K562 (cell line): ENCODE data around the gene NAGS. TPM values are rescaled to one million over a fixed set of nuclear protein-coding genes. Genes with fewer than 3 reads are reported as not detected.

Experiments used
- ATAC-seq: fragments of 200-7000 bp; cut with Tn5 transposase; 3 replicates; pipeline ENCODE4 v1.9.1; 2020; ENCODE audit warnings: moderate library complexity
- BruUV-seq: library from RNA; stranded (reverse); fragments of 400-500 nt; replicated peaks from 2 replicates; lab custom pipeline; 2021; lab: Mats Ljungman, UMichigan
- CTCF ChIA-PET: fragments of 300-600 bp; formaldehyde crosslinking; extraction: SDS; loops from one replicate; lab custom pipeline; 2021; ENCODE audit warnings: low intra/inter-chr PET ratio; lab: Yijun Ruan, JAX
- POLR2A ChIA-PET: fragments of 300-600, 350-650 bp; sonication (Branson Sonifier 250); formaldehyde crosslinking; extraction: SDS; loops from one replicate; lab custom pipeline; 2021; ENCODE audit warnings: antibody characterized with exemption, inconsistent platforms; lab: Yijun Ruan, JAX
- DNase-seq, 4 experiments: peaks; one replicate each; pipeline versions ENCODE4 v3.0.0 to v3.0.0-alpha.2; 2011 to 2018; ENCODE audit warnings: low spot score in 3 of 4, mixed read lengths in 3 of 4; ENCODE audit errors: extremely low read depth in 1 of 4
- FAIRE-seq: peaks from 2 replicates; lab custom pipeline; 2011; peaks lifted over from hg19 to GRCh38; lab: Jason Lieb, UNC
- H2AFZ ChIP-seq: 2 replicates; pipeline ENCODE4 v1.6.0; 2011; ENCODE audit warnings: low read depth, low read length, control low read depth, inconsistent platforms
- H3K27ac ChIP-seq: fragments of 200-600 bp; 3 replicates; pipeline ENCODE4 v1.8.0; 2011; ENCODE audit warnings: low read depth, mild to moderate bottlenecking, control low read depth, inconsistent platforms, low read length, moderate library complexity, mixed read lengths; ENCODE audit errors: extremely low read depth
- H3K27me3 ChIP-seq, 2 experiments: fragments of 300-600 bp in 1 of 2; 2 replicates in 1 of 2; 3 replicates in 1 of 2; pipeline versions ENCODE4 v1.6.0 to v1.8.0; 2011; ENCODE audit warnings: inconsistent platforms in 2 of 2, low read length in 2 of 2, mild to moderate bottlenecking in 1 of 2, mixed read lengths in 1 of 2, moderate library complexity in 1 of 2; ENCODE audit not compliant: control insufficient read depth in 2 of 2, insufficient read depth in 2 of 2
- H3K36me3 ChIP-seq: fragments of 300-600 bp; 3 replicates; pipeline ENCODE4 v1.8.0; 2011; ENCODE audit warnings: mild to moderate bottlenecking, low read length, inconsistent platforms; ENCODE audit not compliant: control insufficient read depth, insufficient read depth
- H3K4me1 ChIP-seq, 2 experiments: fragments of 200-600 bp in 1 of 2; replicated peaks in 1 of 2; 2 replicates in 1 of 2; 3 replicates in 1 of 2; pipeline versions ENCODE4 v1.5.1 to v1.8.0; 2011; ENCODE audit warnings: inconsistent platforms in 2 of 2, low read length in 2 of 2, mild to moderate bottlenecking in 1 of 2, mixed read lengths in 1 of 2, moderate library complexity in 1 of 2; ENCODE audit not compliant: control insufficient read depth in 2 of 2, insufficient read depth in 2 of 2
- H3K4me2 ChIP-seq: 2 replicates; pipeline ENCODE4 v1.6.1; 2011; ENCODE audit warnings: low read length, control low read depth, inconsistent platforms, mixed read lengths; ENCODE audit not compliant: insufficient read depth
- H3K4me3 ChIP-seq: fragments of 200-600 bp; sonication (generic), shearing (Covaris generic); 2 replicates; pipeline ENCODE4 v1.5.1; 2016; ENCODE audit warnings: control low read depth, inconsistent platforms
- H3K79me2 ChIP-seq: fragments of 200-600 bp; 3 replicates; pipeline ENCODE4 v1.8.0; 2011; ENCODE audit warnings: low read length, inconsistent platforms; ENCODE audit not compliant: control insufficient read depth, insufficient read depth
- H3K9ac ChIP-seq, 2 experiments: 2 replicates each; pipeline versions ENCODE4 v1.6.0 to v1.6.1; 2011; ENCODE audit warnings: low read depth in 2 of 2, low read length in 2 of 2, control low read depth in 1 of 2, inconsistent platforms in 1 of 2, mild to moderate bottlenecking in 1 of 2, mixed read lengths in 1 of 2; ENCODE audit not compliant: insufficient read depth in 1 of 2
- H3K9me1 ChIP-seq: one replicate; pipeline ENCODE4 v1.6.0; 2011; ENCODE audit warnings: inconsistent platforms, mild to moderate bottlenecking, low read length, moderate library complexity; ENCODE audit not compliant: control insufficient read depth, insufficient read depth
- H3K9me3 ChIP-seq: replicated peaks from 2 replicates; pipeline ENCODE4 v1.5.1; 2011; ENCODE audit warnings: low read depth, low read length, inconsistent platforms; ENCODE audit not compliant: control insufficient read depth, insufficient read depth
- H4K20me1 ChIP-seq: replicated peaks from 2 replicates; pipeline ENCODE4 v1.6.1; 2011; ENCODE audit warnings: low read length, inconsistent platforms, mixed read lengths; ENCODE audit not compliant: control insufficient read depth, insufficient read depth
- ATF7 ChIP-seq: fragments of 450-650 bp; IDR thresholded peaks from 2 replicates; pipeline ENCODE4 v1.7.1; 2014; ENCODE audit warnings: mild to moderate bottlenecking, moderate library complexity
- BCL6 ChIP-seq: fragments of 250-450 bp; sonication (Bioruptor Pico); IDR thresholded peaks from 2 replicates; pipeline ENCODE4 v1.4.0; 2020
- EGR1 ChIP-seq: fragments of 450-650 bp; conservative IDR thresholded peaks from 2 replicates; pipeline ENCODE4 v1.6.1; 2017; ENCODE audit warnings: mild to moderate bottlenecking
- RFX1 ChIP-seq: fragments of 450-650 bp; IDR thresholded peaks from 2 replicates; pipeline ENCODE4 v1.6.1; 2016; ENCODE audit warnings: mild to moderate bottlenecking, moderate library complexity
- TAF1 ChIP-seq: IDR thresholded peaks from 2 replicates; pipeline ENCODE4 v1.6.1; 2011; ENCODE audit warnings: mild to moderate bottlenecking, low read length, moderate library complexity; ENCODE audit not compliant: insufficient read depth, control insufficient read depth, severe bottlenecking; ENCODE audit errors: extremely low read depth
- VEZF1 ChIP-seq: fragments of 200-800 bp; sonication (Bioruptor generic); IDR thresholded peaks from 2 replicates; pipeline ENCODE4 v1.6.1; 2017; ENCODE audit warnings: missing genetic modification characterization, missing compliant biosample characterization
- ZNF165 ChIP-seq: fragments of 250-450 bp; sonication (Bioruptor Pico); IDR thresholded peaks from 2 replicates; pipeline ENCODE4 v1.4.0; 2020; ENCODE audit warnings: borderline replicate concordance
- ZNF398 ChIP-seq: fragments of 250-450 bp; sonication (Bioruptor Pico); IDR thresholded peaks from 2 replicates; pipeline ENCODE4 v1.8.0; 2021; ENCODE audit warnings: moderate library complexity, mild to moderate bottlenecking, inconsistent platforms
- WGBS: fragments of 100-300 bp; shearing (Covaris generic); methylation state at CpG from one replicate; pipeline ENCODE4 v1.1.6; 2016; ENCODE audit warnings: low coverage, mixed read lengths; ENCODE audit not compliant: insufficient coverage; ENCODE audit errors: missing lambda C conversion rate; 5-methylcytosine and 5-hydroxymethylcytosine counted together
- in situ Hi-C: fragments of 300-500 bp; cut with MboI; formaldehyde crosslinking; loops from 4 replicates; pipeline ENCODE4 v1.15.0; 2018; ENCODE audit warnings: inconsistent platforms, mixed read lengths
- intact Hi-C: fragments of 100-400 bp; cut with micrococcal nuclease; formaldehyde crosslinking; loops from 2 replicates; pipeline ENCODE4 v1.14.2; 2022
- polyA plus RNA-seq, 8 experiments: library from polyadenylated mRNA; depleted of rRNA in 4 of 8; stranded (reverse) in 5 of 8; unstranded in 3 of 8; fragments of >200 nt; fragmentation: Nextera tagmentation in 2 of 8; fragmentation: Illumina TruSeq in 1 of 8; extraction: Ambion mirVana in 2 of 8; extraction: Trizol in 1 of 8; gene quantifications; 2 replicates each; pipeline versions ENCODE4 v1.2.1 to v1.2.3, GENCODE V29; 2011 to 2014; ENCODE audit warnings: inconsistent platforms in 1 of 8, missing spikeins in 1 of 8
- total RNA-seq, 7 experiments: library from RNA; depleted of rRNA in 6 of 7; stranded (reverse); fragments of >200 nt in 6 of 7; fragmentation: Illumina TruSeq in 2 of 7; extraction: Trizol in 2 of 7; gene quantifications; 2 replicates each; pipeline versions ENCODE4 v1.2.1 to v1.2.3, GENCODE V29; 2011 to 2021; ENCODE audit warnings: low replicate concordance in 1 of 7

NAGS gene
- total and polyA plus RNA-seq, 9 of the 15 experiments (the other 6 are each of a cell fraction or from before 2014, with no cell fraction given): not detected

DNA sequence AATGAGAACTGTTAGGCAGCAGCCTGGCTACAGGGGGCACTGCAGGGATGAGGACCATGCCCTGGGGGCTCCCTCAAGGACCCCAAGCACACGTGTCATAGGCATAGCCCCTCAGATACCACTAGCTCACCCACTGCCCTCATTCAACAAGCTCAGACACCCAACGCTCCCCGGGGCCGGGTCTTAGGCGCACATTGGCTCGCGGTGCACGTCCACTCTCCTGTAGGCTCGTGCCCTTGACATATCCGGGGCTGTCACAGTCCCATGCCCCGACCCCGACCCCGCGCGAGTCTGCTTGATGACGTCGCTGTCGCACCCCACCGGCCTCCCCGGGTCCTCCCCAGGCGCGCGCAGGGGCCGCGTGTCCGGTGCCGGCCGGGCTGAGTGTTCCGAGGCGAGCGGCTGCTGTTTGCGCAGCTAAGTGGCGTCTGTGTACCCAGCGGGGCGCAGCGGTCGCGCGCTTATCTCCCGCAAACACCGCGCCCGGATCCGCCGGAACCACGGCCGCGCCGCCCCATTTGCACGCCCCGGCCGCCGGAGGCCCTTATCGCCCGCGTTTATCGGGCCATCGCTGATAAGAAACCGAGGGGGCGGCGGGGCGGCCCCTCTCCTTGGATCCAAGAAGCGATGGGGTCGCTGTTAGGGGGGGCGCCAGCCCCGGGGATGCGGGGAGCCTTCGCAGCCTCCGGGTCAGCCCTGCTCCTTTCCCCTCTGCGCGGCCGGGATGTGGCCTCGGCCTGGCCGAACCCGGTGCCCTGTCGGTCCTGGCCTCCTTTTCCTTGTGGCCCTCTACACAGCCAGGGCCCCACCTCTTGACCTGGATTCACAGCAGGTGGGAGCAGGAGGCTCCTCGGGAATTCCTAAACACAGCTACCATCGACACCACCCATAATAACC, 20.7 kb upstream of the NAGS start:
- Histone ChIP-seq H3K4me2 (peak overlapping the region; percentile 86), H3K4me3 (peak overlapping the region; percentile 47), H3K79me2 (no peaks in the 10 kb centered on the region), H3K36me3 (no peaks in the 10 kb centered on the region), H4K20me1 (peaks cover 10% of the 10 kb centered on the region; the same call in 1 of the 2 replicates), H3K4me1 (peaks cover 5 to 12% of the 10 kb centered on the region in 2 experiments), H3K9me3 (no peaks in the 10 kb centered on the region), H2AFZ (peak overlapping the region; percentile 96), H3K9me1 (no peaks in the 10 kb centered on the region), H3K27me3 (peaks cover 21 to 36% of the 10 kb centered on the region in 2 experiments), H3K9ac (peak overlapping the region; percentile 59 to 91), H3K27ac (peak overlapping the region; percentile 20; the same call in 2 of the 3 replicates)
- intact Hi-C loops (no loop called here), in situ Hi-C loops (no loop called here)
- FAIRE-seq (peak; percentile 61), ATAC-seq (peak; percentile 95), DNase-seq (peak; percentile 69 to 81 (median 80))
- ChIA-PET POLR2A (interaction anchor here (0.5 to 1.8 kb wide), 7 partner anchors 13 to 1165 kb away, joined by 3 to 7 read pairs (median 3); no protein-coding TSS in a partner anchor), CTCF (interaction anchor here (0.8 to 1.0 kb wide), 2 partner anchors 11 to 75 kb away, joined by 3 to 9 read pairs; no protein-coding TSS in a partner anchor)
- 1% methylated on average over 52 of the region's 78 CpGs for WGBS
- BruUV-seq: no TSS peak
- TF ChIP-seq ATF7: peak; percentile 70
- no peak for TF ChIP-seq TAF1
- TF ChIP-seq ZNF165 (CRISPR knock-in tag): no peak
- TF ChIP-seq BCL6 (CRISPR knock-in tag): no peak
- peak; percentile 48 for TF ChIP-seq EGR1
- TF ChIP-seq VEZF1 (CRISPR knock-in tag): peak; percentile 65
- no peak for TF ChIP-seq ZNF398 (CRISPR knock-in tag)
- no peak for TF ChIP-seq RFX1
